ENCODE measurements around the gene ASGR1.

- TF ChIP-seq POLR2AphosphoS5 (IDR thresholded peaks at IDR 0.05; ENCODE audit: low read depth, low read length) = no peak
- TF ChIP-seq CTCF (IDR thresholded peaks at IDR 0.05) = no peak
- no peak for TF ChIP-seq REST (IDR thresholded peaks at IDR 0.05; ENCODE audit: insufficient read depth in 1 of 2, low read depth in 2 of 2, low read length in 1 of 2)
These were observed 34.7 kb upstream of the ASGR1 start for GRCh38 chr17:7213895-7214299.
